ENCODE data around the gene TM4SF18.

Gene TM4SF18

DNA sequence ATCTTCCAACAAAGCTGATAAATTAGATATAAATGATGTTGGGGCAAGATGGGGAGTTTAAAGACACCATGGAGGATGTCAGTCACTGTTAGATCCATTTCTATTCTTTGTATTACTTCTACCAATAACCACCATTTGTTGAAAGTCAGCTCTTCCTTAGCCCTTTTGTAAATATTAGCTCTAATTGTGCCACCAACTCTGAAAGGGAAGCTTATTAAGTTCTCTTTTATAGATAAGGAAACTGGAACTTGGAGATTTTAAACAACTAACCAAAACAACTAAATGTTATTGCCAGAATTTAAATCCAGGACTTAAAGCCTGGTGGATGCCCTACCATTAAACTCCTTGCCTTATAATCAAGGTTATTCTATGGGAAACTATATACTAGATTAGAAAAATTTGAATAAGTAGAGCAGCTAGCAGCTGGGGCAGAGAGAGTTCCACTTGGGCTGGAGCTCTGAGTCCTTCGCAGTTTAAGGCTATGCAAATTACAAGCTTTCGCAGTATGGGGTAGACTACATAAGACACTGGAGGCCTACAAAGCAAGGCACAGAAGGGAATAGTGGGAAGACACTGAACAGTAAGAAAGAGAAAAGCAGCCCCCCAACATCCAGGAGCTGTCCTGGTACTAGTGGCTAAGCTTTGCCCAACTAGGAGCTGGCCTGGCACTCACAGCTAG is 52.6 kb downstream of the TM4SF18 start:
- DNase-seq, result no peak

DNA sequence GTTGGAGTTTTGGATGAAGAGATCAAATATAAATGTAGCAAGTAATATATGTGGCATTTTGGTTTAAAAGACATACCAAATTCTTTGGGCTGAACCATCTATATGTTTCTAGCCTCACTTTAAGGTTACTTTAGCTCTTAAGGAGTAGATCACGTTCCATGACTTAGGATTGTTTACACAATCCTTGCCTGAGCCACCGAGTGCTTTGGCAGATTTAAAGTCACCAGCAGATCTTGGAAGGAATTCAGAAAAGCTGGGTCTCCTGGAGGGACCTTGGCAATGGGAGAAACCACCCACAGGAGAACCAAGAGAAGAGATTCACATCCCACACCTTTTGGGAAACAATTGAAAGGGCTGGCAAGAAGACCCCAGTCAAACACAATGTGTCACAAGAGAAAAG is 54.5 kb downstream of the TM4SF18 start:
- DNase-seq, result no peak

DNA sequence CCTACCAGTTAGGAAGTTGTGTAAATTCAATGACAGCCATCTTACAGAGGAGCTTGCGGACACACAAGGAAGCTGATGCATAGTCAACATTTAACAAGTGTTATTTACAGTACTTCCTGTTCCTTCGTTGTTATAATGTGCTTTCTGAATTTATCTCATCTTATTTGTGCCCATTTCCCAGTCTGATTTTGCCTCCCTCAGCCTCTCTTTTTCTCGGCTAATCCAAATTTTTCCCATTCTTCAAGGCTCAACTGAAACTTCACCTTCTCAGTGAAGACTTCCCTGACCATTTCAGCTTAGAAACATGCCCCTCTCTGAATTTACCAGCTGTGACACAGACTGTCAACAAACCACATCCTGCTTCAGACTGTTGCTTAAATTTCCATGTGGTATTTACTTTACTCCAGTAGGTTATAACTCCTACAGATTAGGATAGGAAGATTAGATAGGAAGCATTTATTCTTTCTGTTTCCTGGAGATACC is 56.1 kb downstream of the TM4SF18 start:
- DNase-seq, result peak; percentile 42

DNA sequence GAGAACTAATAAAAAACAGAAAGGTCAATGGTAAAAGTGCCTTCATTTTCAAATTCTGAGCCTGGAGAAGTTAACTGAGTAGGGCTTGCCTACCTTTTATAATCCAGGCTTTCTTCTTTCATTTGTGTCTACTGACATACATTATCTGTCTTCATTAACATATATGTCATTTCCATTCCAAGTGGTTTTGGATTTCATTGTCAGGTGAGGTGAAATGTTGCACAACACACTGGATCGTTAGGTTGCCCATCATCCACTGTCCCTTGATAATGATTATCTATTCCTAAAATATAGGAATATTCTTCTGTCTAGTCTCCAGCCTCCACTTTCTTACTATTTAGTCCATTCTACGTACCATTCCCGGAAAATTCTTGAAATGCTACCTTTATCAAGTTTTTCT is 56.8 kb downstream of the TM4SF18 start:
- no peak for DNase-seq

DNA sequence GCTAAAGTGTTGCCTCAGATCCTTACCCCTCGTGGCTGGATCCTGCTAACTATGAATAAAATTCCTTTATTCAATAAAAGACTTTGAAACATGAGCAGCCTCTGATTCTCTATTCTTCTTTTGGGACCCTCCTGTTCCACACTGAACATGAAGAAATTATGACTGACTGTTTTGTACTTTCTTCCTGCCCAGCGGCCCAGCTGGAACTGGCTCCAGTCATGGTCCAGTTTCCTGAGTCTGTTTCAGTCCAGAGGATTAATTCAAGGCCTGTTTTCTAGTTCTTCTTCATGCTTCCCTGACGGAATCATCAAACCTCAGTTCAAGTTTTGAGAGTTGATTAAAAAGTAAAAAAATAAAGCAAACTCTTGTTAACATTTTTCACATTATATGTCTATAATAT is 59.2 kb downstream of the TM4SF18 start:
- no peak for DNase-seq

DNA sequence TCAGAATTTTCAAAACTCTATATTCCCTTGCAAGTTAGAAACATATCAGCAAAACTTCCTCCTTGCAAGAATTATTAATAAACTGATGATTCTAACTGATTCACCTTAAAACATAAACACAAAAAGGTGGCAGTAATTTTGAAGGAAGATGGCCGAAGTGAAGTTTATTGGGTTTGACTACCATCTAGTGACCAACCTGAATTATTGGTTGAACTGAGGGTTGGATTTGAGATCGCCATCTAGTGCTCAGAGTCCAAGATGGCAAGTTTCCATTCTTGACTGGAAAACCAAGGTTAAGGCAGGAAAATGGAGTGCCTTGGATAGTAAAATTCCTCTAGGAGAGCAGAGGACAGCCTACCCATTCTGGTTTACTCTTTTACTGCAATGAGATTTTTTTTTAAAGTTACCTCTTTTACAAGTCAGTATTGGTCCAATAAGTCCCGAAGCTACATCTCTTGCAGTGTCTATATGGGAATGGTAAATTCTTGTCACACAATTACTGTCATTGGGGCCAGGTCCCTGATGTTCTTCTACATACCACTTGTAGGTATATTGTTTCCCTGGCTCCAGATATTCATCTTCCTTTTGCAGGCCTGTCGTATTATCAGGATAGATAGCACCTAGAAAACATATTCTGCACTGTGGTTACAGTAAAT is 60.2 kb downstream of the TM4SF18 start:
- peak; percentile 72 for DNase-seq

DNA sequence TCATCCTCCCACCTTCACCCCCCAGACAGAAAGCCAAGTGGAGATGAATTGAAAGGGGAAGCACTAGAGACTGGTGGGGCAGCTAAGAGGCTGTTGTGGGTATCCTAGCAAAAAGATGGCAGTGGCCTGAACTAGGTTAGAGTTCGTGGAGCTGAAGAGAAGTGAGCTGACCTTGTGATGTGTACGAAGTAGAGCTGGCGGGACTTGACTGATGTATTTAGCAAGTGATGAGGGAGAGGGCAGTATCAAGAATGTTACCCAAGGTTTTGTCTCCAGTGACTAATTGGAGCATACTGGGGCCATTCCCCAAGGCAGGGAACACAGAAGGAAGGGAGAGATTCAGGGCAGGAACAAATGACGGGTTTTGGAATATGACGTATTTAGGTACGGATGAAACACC is 61.8 kb downstream of the TM4SF18 start:
- no peak for DNase-seq

DNA sequence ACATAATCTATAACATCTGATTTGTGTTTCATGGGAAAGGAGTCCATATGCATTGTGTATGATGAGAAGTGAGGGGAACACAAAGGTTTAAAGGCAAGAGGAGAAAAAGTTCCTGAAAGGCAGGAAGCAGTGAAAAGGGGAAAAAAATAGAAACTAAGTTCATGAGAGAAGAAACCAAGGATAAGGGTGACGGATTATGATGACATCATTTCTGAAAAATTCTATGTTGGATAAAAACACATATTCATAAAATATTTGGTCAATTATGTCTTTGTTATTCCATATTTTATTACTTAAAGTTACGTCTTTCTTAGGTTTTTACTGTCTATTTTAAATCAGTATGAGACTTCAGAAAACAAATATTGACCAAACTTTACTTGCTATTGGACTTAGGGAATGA is 63.3 kb downstream of the TM4SF18 start:
- DNase-seq, result no peak

DNA sequence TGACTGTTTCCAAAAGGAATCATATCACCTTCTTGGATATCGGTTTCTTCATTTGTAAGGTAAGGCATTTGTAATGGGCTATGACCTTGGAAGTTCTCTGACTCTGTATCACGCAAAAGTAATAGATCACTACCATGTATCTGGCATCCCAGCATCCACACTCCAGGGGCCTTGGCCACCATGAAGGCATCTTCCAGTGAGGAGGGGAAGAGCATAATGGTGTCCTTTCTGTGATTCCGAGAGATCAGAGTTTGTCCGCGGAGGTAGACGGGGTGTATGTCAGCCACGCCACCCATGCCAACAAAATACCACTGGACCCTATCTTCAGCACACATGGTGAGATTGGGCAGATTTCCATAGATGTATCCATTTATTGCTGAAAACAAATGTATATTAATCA is 63.7 kb downstream of the TM4SF18 start:
- no peak for DNase-seq
